ENCODE results near the gene TIMM10B. TPM values are rescaled to one million over a fixed set of nuclear protein-coding genes. Genes with fewer than 3 reads are reported as not detected.

TIMM10B gene, protein sequence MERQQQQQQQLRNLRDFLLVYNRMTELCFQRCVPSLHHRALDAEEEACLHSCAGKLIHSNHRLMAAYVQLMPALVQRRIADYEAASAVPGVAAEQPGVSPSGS
- total RNA-seq (10 to 100 TPM; 24.9 to 47.4 (median 44.2) TPM), polyA plus RNA-seq (10 to 100 TPM; 31.2 to 37.7 (median 36.2) TPM)

GRCh38 chr11:6481012-6481923 lies at the start of gene TIMM10B, which contains the start of gene ARFIP2:
TSS of gene TIMM10B (plus strand) at chr11:6481501. CDS start at chr11:6481517, 16 bp downstream.
TSS of gene ARFIP2 (minus strand) at chr11:6481331. CDS start at chr11:6480421, 910 bp downstream.
- 0% methylated on average over 66 of the region's 66 CpGs for WGBS, 2 donors
- intact Hi-C loops (cut with DNase I), result loop anchor here (2.0 to 5.0 kb wide), 3 partner anchors 121 to 202 kb away; partner anchors contain the start of genes ILK, MRPL17 and RRP8
- H3K36me3 ChIP-seq, result peaks cover 9 to 62% (median 28%) of the 10 kb centered on the region in 4 donors

DNA sequence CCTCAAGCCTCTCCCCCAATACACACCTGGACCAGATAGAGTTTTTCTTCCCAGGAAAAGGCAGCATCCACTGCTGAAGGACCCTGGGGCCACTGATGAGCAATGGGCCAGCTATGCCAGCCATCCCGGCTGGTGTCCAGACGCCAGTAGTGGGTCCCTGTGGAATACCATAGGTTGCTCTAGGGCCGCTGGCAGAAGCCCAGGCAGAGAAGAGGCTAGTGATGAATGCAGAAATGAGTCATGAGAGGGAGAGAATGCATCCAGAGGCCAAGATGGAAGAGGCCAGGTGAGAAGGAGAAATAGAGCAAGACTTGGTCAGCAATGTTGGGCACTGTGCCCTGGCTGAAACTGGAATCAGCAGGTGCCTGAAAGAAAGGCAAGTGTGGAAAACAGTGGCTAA lies 49.4 kb upstream of the TIMM10B start:
- WGBS, 2 donors, result 91 to 96% methylated on average over 3 of the region's 3 CpGs
- Histone ChIP-seq H3K27ac (no peak overlapping the region), H3K4me3 (no peak overlapping the region), H3K27me3 (no peaks in the 10 kb centered on the region), H3K4me1 (no peaks in the 10 kb centered on the region), H3K36me3 (no peaks in the 10 kb centered on the region), H3K9me3 (no peaks in the 10 kb centered on the region)
- intact Hi-C loops (cut with DNase I), result no loop called here
- TF ChIP-seq POLR2A (IDR thresholded peaks at IDR 0.05) (no peak), EP300 (IDR thresholded peaks at IDR 0.05) (no peak), POLR2AphosphoS5 (IDR thresholded peaks at IDR 0.05) (no peak)
- TF ChIP-seq, protein P1, sequence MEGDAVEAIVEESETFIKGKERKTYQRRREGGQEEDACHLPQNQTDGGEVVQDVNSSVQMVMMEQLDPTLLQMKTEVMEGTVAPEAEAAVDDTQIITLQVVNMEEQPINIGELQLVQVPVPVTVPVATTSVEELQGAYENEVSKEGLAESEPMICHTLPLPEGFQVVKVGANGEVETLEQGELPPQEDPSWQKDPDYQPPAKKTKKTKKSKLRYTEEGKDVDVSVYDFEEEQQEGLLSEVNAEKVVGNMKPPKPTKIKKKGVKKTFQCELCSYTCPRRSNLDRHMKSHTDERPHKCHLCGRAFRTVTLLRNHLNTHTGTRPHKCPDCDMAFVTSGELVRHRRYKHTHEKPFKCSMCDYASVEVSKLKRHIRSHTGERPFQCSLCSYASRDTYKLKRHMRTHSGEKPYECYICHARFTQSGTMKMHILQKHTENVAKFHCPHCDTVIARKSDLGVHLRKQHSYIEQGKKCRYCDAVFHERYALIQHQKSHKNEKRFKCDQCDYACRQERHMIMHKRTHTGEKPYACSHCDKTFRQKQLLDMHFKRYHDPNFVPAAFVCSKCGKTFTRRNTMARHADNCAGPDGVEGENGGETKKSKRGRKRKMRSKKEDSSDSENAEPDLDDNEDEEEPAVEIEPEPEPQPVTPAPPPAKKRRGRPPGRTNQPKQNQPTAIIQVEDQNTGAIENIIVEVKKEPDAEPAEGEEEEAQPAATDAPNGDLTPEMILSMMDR (IDR thresholded peaks at IDR 0.05), result no peak
- no peak for DNase-seq

More at GRCh38 chr11:6481012-6481923, at the start of gene TIMM10B, which contains the start of gene ARFIP2:
- Histone ChIP-seq H3K27me3 (no peaks in the 10 kb centered on the region), H3K4me1 (peaks cover 0 to 41% (median 29%) of the 10 kb centered on the region in 4 donors), H3K27ac (peak within 1 kb of the TSS; percentile 88 to 94 (median 91)), H3K4me3 (peak within 1 kb of the TSS; percentile 67 to 84 (median 79)), H3K9me3 (no peaks in the 10 kb centered on the region)
- TF ChIP-seq EP300 (IDR thresholded peaks at IDR 0.05) (peak in 1 of 4 donors; percentile 83), POLR2AphosphoS5 (IDR thresholded peaks at IDR 0.05) (peak; percentile 98 to 100 (median 98)), POLR2A (IDR thresholded peaks at IDR 0.05) (peak; percentile 90 to 93)
- TF ChIP-seq, protein P1 (IDR thresholded peaks at IDR 0.05), result no peak
- DNase-seq, result peak; percentile 99

DNA sequence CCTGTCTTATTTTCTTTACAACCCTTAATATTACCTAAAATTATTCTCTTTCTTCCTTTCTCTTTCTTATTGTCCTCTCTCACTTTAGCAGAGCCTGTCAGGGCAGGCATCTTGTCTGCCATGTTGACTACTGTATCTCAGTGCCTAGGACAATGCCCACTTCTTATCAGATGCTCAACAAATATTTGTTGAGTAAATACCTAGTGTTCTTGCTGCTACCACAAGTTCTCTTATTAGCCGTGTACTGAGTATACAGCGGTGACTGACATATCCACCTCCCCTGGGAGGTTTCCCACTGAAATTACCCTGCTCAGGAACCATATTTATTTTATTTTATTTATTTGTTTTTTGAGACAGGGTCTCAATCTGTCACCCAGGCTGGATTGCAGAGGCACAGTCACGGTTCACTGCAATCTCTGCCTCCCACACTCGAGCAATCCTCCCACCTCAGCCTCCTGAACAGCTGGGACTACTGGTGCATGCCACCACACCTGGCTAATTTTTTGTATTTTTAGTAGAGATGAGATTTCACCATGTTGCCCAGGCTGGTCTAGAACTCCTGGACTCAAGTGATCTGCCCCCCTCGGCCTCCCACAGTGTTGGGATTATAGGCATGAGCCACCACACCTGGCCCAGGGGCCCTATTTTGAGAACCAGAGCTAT lies 47.2 kb upstream of the TIMM10B start:
- WGBS, 2 donors, result 40 to 68% methylated on average over 5 of the region's 5 CpGs
- Histone ChIP-seq H3K27me3 (no peaks in the 10 kb centered on the region), H3K27ac (no peak overlapping the region), H3K4me1 (no peaks in the 10 kb centered on the region), H3K4me3 (no peak overlapping the region), H3K9me3 (no peaks in the 10 kb centered on the region), H3K36me3 (no peaks in the 10 kb centered on the region)
- intact Hi-C loops (cut with DNase I), result no loop called here
- no peak for DNase-seq
- TF ChIP-seq EP300 (IDR thresholded peaks at IDR 0.05) (no peak), POLR2A (IDR thresholded peaks at IDR 0.05) (no peak), POLR2AphosphoS5 (IDR thresholded peaks at IDR 0.05) (no peak)
- TF ChIP-seq, protein P1 (IDR thresholded peaks at IDR 0.05), result no peak

- WGBS, 2 donors, result 95% methylated on average over 12 of the region's 12 CpGs
- Histone ChIP-seq H3K4me3 (no peak overlapping the region), H3K4me1 (no peaks in the 10 kb centered on the region), H3K27ac (no peak overlapping the region), H3K9me3 (no peaks in the 10 kb centered on the region), H3K27me3 (no peaks in the 10 kb centered on the region), H3K36me3 (no peaks in the 10 kb centered on the region)
- TF ChIP-seq POLR2AphosphoS5 (IDR thresholded peaks at IDR 0.05), result no peak
- TF ChIP-seq, protein P1 (IDR thresholded peaks at IDR 0.05), result no peak
- no peak for TF ChIP-seq POLR2A (IDR thresholded peaks at IDR 0.05)
- TF ChIP-seq EP300 (IDR thresholded peaks at IDR 0.05), result no peak
- no peak for DNase-seq
- intact Hi-C loops (cut with DNase I), result no loop called here
Measured at GRCh38 chr11:6437423-6437822, 43.9 kb upstream of the TIMM10B start.

Data from sigmoid colon (tissue), 7 donors.